ENCODE results near the gene PHLDB2.

- no peak for TF ChIP-seq CTCF (conservative IDR thresholded peaks at IDR 0.05; ENCODE audit: low read depth, low read length)
- no peak for TF ChIP-seq EZH2phosphoT487 (IDR thresholded peaks at IDR 0.05; ENCODE audit: borderline replicate concordance, low read length)
These were observed 64.2 kb downstream of the PHLDB2 start for GRCh38 chr3:111923095-111923771.

All from PC-3 (cell line).